Left colon (tissue), 2 donors: ENCODE results near the gene HOXA10. TPM values are rescaled to one million over a fixed set of nuclear protein-coding genes. Genes with fewer than 3 reads are reported as not detected.

Experiments
- ATAC-seq: fragments of 200-7000 bp; cut with Tn5 transposase; one replicate; pipeline ENCODE4 v1.9.1; 2020; ENCODE audit warnings: mild to moderate bottlenecking, moderate library complexity
- DNase-seq, 2 donors: peaks; one replicate each; pipeline ENCODE4 v3.0.0-alpha.2; 2020
- intact Hi-C, 2 donors: fragments of 100-400 bp; cut with DNase I in 1 of 2; cut with micrococcal nuclease in 1 of 2; formaldehyde crosslinking; loops; one replicate each; pipeline versions ENCODE4 v1.11.2 to v1.14.0; 2022; cut with DNase I, micrococcal nuclease
- total RNA-seq, 2 donors: library from RNA; stranded (reverse); fragmentation: NEBNext Ultra II Directional; extraction: Animal tissue kit (Norgen Biotek cat#: 25700); gene quantifications; one replicate each; pipeline ENCODE4 v1.2.1, GENCODE V29; 2021
- donor health status: DM: no; HTN: no; CAD: no.
- donor health status: DM: yes; HTN: yes; CAD: no.

HOXA10 gene
- total RNA-seq, 2 donors from 2014 or later: 23.4 to 30.0 TPM

- intact Hi-C loops: no loop called here
- ATAC-seq (peak; percentile 18), DNase-seq (peak in 1 of 2 donors; percentile 22)
Measured at GRCh38 chr7:27205325-27206280, 31.5 kb upstream of the HOXA10 start.

- DNase-seq (peak in 1 of 2 donors; percentile 58), ATAC-seq (peak; percentile 22)
- intact Hi-C loops: no loop called here
Measured at GRCh38 chr7:27204851-27205322, 30.8 kb upstream of the HOXA10 start.

- intact Hi-C loops: no loop called here
Measured at GRCh38 chr7:27203964-27204594, 30.0 kb upstream of the HOXA10 start.

GRCh38 chr7:27203365-27203953, 29.3 kb upstream of the HOXA10 start:
- ATAC-seq: no peak
- intact Hi-C loops: no loop called here
- peak in 1 of 2 donors; percentile 30 for DNase-seq

More at GRCh38 chr7:27203964-27204594, 30.0 kb upstream of the HOXA10 start:
- DNase-seq: peak in 1 of 2 donors; percentile 20
- ATAC-seq: no peak

GRCh38 chr7:27202862-27203134, 28.7 kb upstream of the HOXA10 start:
- intact Hi-C loops: no loop called here
- ATAC-seq (no peak), DNase-seq (peak in 1 of 2 donors; percentile 8)

GRCh38 chr7:27202018-27202861, 28.1 kb upstream of the HOXA10 start:
- intact Hi-C loops: no loop called here
- ATAC-seq (no peak), DNase-seq (peak in 1 of 2 donors; percentile 35)

GRCh38 chr7:27201580-27202017, 27.5 kb upstream of the HOXA10 start:
- ATAC-seq: peak; percentile 0
- intact Hi-C loops: no loop called here
- peak; percentile 48 to 51 for DNase-seq

GRCh38 chr7:27200761-27201579, 26.9 kb upstream of the HOXA10 start:
- peak; percentile 37 for ATAC-seq
- peak in 1 of 2 donors; percentile 42 for DNase-seq
- intact Hi-C loops: no loop called here

- DNase-seq: peak; percentile 84 to 89
- intact Hi-C loops: no loop called here
- ATAC-seq: peak; percentile 63
Measured at GRCh38 chr7:27199849-27200760, 26.0 kb upstream of the HOXA10 start, which contains the start of gene HOXA13. HOXA13 (minus strand) TSS chr7:27200091; CDS start chr7:27200077, 14 bp downstream.

- intact Hi-C loops: no loop called here
- DNase-seq (peak in 1 of 2 donors; percentile 46), ATAC-seq (no peak)
Measured at GRCh38 chr7:27198871-27199801, 25.0 kb upstream of the HOXA10 start.

- peak; percentile 10 for ATAC-seq
- intact Hi-C loops: no loop called here
- peak in 1 of 2 donors; percentile 39 for DNase-seq
Measured at GRCh38 chr7:27198138-27198841, 24.2 kb upstream of the HOXA10 start.

- intact Hi-C loops: no loop called here
- ATAC-seq (no peak), DNase-seq (no peak)
Measured at GRCh38 chr7:27197137-27198042, 23.3 kb upstream of the HOXA10 start.

- DNase-seq (peak; percentile 90 to 98), ATAC-seq (peak; percentile 16)
- intact Hi-C loops: no loop called here
Measured at GRCh38 chr7:27196287-27196767, 22.2 kb upstream of the HOXA10 start.
